ENCODE measurements around the gene ANXA8L1. TPM values are rescaled to one million over a fixed set of nuclear protein-coding genes. Genes with fewer than 3 reads are reported as not detected.

ANXA8L1 gene, protein sequence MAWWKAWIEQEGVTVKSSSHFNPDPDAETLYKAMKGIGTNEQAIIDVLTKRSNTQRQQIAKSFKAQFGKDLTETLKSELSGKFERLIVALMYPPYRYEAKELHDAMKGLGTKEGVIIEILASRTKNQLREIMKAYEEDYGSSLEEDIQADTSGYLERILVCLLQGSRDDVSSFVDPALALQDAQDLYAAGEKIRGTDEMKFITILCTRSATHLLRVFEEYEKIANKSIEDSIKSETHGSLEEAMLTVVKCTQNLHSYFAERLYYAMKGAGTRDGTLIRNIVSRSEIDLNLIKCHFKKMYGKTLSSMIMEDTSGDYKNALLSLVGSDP
- total RNA-seq (ENCODE audit: low replicate concordance): 0.23 TPM in 1 of 2 replicates, not detected in the other

GRCh38 chr10:46375406-46375805, at the start of gene ANXA8L1:
Gene ANXA8L1 (plus strand): TSS chr10:46375776. CDS start chr10:46375852, 76 bp downstream.

Other genes with a start within 250 kb of the ANXA8L1 start
- gene ANTXRL, start 88.8 kb upstream of the ANXA8L1 start, total RNA-seq (ENCODE audit: low replicate concordance): not detected in 2 replicates
- gene NPY4R, start 90.2 kb downstream of the ANXA8L1 start, total RNA-seq (ENCODE audit: low replicate concordance): 0.12 and 0.15 TPM in 2 replicates
- gene GPRIN2, start 180.9 kb downstream of the ANXA8L1 start, total RNA-seq (ENCODE audit: low replicate concordance): 0.08 TPM in 1 of 2 replicates, not detected in the other
- gene SYT15, start 203.4 kb downstream of the ANXA8L1 start, total RNA-seq (ENCODE audit: low replicate concordance): 0.08 and 0.59 TPM in 2 replicates

All from smooth muscle cell of the coronary artery (primary cell).